Measurements from ENCODE around the gene DBNDD1. TPM values are rescaled to one million over a fixed set of nuclear protein-coding genes. Genes with fewer than 3 reads are reported as not detected.
"Not testable (repeated sequence)": the region's sequence is repeated elsewhere in the genome, so short reads cannot be mapped to it uniquely, and the experiment has no call there.

Gene DBNDD1
- total and polyA plus RNA-seq, 2 experiments from 2014 or later = 63.3 to 90.8 TPM

DNA sequence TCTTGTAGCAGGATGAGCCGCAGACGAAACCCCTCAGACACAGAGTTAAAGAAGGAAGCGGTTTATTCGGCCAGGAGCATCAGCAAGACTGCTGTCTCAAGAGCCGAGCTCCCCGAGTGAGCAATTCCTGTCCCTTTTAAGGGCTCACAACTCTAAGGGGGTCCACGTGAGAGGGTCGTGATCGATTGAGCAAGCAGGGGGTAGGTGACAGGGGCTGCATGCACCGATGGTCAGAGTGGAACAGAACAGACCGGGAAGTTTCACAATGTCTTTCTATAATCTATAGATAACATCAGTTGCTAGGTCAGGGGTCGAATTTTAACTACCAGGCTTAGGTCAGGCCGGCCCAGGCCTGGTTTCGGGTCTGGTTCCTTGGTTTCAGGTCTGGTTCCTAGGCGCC lies 37.3 kb upstream of the DBNDD1 start:
- H3K27me3 ChIP-seq (ENCODE audit: insufficient read depth); H3K4me2 ChIP-seq; H3K9me2 ChIP-seq (ENCODE audit: insufficient read depth); H2AFZ ChIP-seq; H3K27me3 Mint-ChIP-seq (ENCODE audit: insufficient read depth, low read depth, poor library complexity); H3K79me2 ChIP-seq (replicated peaks; ENCODE audit: insufficient read depth); H3K36me3 ChIP-seq (ENCODE audit: insufficient read depth); H3K4me3 ChIP-seq; H4K20me1 ChIP-seq (replicated peaks; ENCODE audit: insufficient read depth); H3F3A ChIP-seq (replicated peaks; ENCODE audit: low read depth); H3K4me1 Mint-ChIP-seq; ATAC-seq; DNase-seq (ENCODE audit: low spot score); H3K27ac ChIP-seq (ENCODE audit: low read depth); H3K27ac Mint-ChIP-seq; H3K4me1 ChIP-seq (ENCODE audit: insufficient read depth); H3K4me3 Mint-ChIP-seq: not testable (repeated sequence)
- H3K36me3 Mint-ChIP-seq (ENCODE audit: low read depth) = peaks cover 18% of the 10 kb centered on the region
- peaks cover 51% of the 10 kb centered on the region for H3K9me3 Mint-ChIP-seq

DNA sequence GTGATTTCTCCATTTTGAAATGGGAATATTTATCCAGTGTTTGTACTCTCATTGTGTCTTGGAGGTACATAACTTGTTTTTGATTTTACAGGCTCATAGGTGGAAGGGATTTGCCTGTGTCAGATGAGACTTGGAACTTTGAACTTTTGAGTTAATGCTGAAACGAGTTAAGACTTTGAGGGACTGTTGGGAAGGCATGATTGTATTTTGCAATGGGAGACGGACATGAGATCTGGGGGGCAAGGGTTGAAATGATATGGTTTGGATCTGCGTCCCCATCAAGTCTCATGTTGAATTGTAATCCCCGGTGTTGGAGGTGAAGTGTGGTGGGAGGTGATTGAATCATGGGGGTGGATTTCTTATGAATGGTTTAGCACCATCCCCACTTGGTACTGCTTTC lies 36.1 kb upstream of the DBNDD1 start:
- peaks cover 18% of the 10 kb centered on the region for H3K36me3 Mint-ChIP-seq (ENCODE audit: low read depth)
- Histone ChIP-seq H3K4me3 (no peak overlapping the region), H3K4me1 (ENCODE audit: insufficient read depth) (no peaks in the 10 kb centered on the region), H4K20me1 (replicated peaks; ENCODE audit: insufficient read depth) (no peaks in the 10 kb centered on the region), H3K27ac (ENCODE audit: low read depth) (no peak overlapping the region), H3K79me2 (replicated peaks; ENCODE audit: insufficient read depth) (no peaks in the 10 kb centered on the region), H3K27me3 (ENCODE audit: insufficient read depth) (no peaks in the 10 kb centered on the region), H3K36me3 (ENCODE audit: insufficient read depth) (no peaks in the 10 kb centered on the region; the same call in 1 of the 2 replicates), H2AFZ (no peak overlapping the region), H3K4me2 (no peak overlapping the region), H3F3A (replicated peaks; ENCODE audit: low read depth) (no peaks in the 10 kb centered on the region), H3K9me2 (ENCODE audit: insufficient read depth) (peaks cover 7% of the 10 kb centered on the region; the same call in 1 of the 2 replicates)
- ATAC-seq (no peak), DNase-seq (ENCODE audit: low spot score) (no peak)
- peaks cover 52% of the 10 kb centered on the region for H3K9me3 Mint-ChIP-seq
- H3K27ac Mint-ChIP-seq = no peak overlapping the region
- no peak overlapping the region; the same call in 2 of the 3 replicates for H3K4me3 Mint-ChIP-seq
- H3K27me3 Mint-ChIP-seq (ENCODE audit: insufficient read depth, low read depth, poor library complexity) = peaks cover 8% of the 10 kb centered on the region
- TF ChIP-seq CREB1 (CRISPR knock-in tag; IDR thresholded peaks at IDR 0.05; ENCODE audit: low read depth) (no peak), EZH2phosphoT487 (IDR thresholded peaks at IDR 0.05; ENCODE audit: unreplicated experiment) (no peak), REST (IDR thresholded peaks at IDR 0.05; ENCODE audit: unreplicated experiment) (no peak), STAT1 (IDR thresholded peaks at IDR 0.05; ENCODE audit: unreplicated experiment) (no peak), ZNF114 (CRISPR knock-in tag; IDR thresholded peaks at IDR 0.05) (no peak)
- peaks cover 2% of the 10 kb centered on the region; the same call in 1 of the 3 replicates for H3K4me1 Mint-ChIP-seq

GRCh38 chr16:90054554-90054953 lies 35.3 kb upstream of the DBNDD1 start:
- H3K9me2 ChIP-seq (ENCODE audit: insufficient read depth) = peaks cover 7% of the 10 kb centered on the region; the same call in 1 of the 2 replicates
- H3K9me3 Mint-ChIP-seq = peaks cover 52% of the 10 kb centered on the region
- DNase-seq (ENCODE audit: low spot score) (no peak), ATAC-seq (no peak)
- no peaks in the 10 kb centered on the region for H3F3A ChIP-seq (replicated peaks; ENCODE audit: low read depth)
- no peak overlapping the region for H2AFZ ChIP-seq
- peaks cover 8% of the 10 kb centered on the region for H3K27me3 Mint-ChIP-seq (ENCODE audit: insufficient read depth, low read depth, poor library complexity)
- no peak overlapping the region for H3K27ac Mint-ChIP-seq
- no peaks in the 10 kb centered on the region for H3K79me2 ChIP-seq (replicated peaks; ENCODE audit: insufficient read depth)
- H3K36me3 ChIP-seq (ENCODE audit: insufficient read depth) = no peaks in the 10 kb centered on the region; the same call in 1 of the 2 replicates
- no peak overlapping the region for H3K4me2 ChIP-seq
- no peaks in the 10 kb centered on the region for H3K4me1 Mint-ChIP-seq
- peaks cover 18% of the 10 kb centered on the region for H3K36me3 Mint-ChIP-seq (ENCODE audit: low read depth)
- no peaks in the 10 kb centered on the region for H4K20me1 ChIP-seq (replicated peaks; ENCODE audit: insufficient read depth)
- no peaks in the 10 kb centered on the region for H3K27me3 ChIP-seq (ENCODE audit: insufficient read depth)
- no peak overlapping the region for H3K4me3 ChIP-seq
- H3K27ac ChIP-seq (ENCODE audit: low read depth) = no peak overlapping the region
- H3K4me3 Mint-ChIP-seq = no peak overlapping the region
- no peaks in the 10 kb centered on the region for H3K4me1 ChIP-seq (ENCODE audit: insufficient read depth)
- TF ChIP-seq POLR2AphosphoS5 (IDR thresholded peaks at IDR 0.05; ENCODE audit: low read depth) (no peak), CREB1 (CRISPR knock-in tag; IDR thresholded peaks at IDR 0.05; ENCODE audit: low read depth) (no peak), ZNF114 (CRISPR knock-in tag; IDR thresholded peaks at IDR 0.05) (no peak), EZH2phosphoT487 (IDR thresholded peaks at IDR 0.05; ENCODE audit: unreplicated experiment) (no peak), ZNF331 (CRISPR knock-in tag; IDR thresholded peaks at IDR 0.05; ENCODE audit: low read depth) (no peak), STAT1 (IDR thresholded peaks at IDR 0.05; ENCODE audit: unreplicated experiment) (no peak), NANOG (IDR thresholded peaks at IDR 0.05; ENCODE audit: borderline replicate concordance) (no peak), REST (IDR thresholded peaks at IDR 0.05; ENCODE audit: unreplicated experiment) (no peak), EZH2 (IDR thresholded peaks at IDR 0.05; ENCODE audit: low read depth, unreplicated experiment) (no peak)
- TF ChIP-seq, protein P1, sequence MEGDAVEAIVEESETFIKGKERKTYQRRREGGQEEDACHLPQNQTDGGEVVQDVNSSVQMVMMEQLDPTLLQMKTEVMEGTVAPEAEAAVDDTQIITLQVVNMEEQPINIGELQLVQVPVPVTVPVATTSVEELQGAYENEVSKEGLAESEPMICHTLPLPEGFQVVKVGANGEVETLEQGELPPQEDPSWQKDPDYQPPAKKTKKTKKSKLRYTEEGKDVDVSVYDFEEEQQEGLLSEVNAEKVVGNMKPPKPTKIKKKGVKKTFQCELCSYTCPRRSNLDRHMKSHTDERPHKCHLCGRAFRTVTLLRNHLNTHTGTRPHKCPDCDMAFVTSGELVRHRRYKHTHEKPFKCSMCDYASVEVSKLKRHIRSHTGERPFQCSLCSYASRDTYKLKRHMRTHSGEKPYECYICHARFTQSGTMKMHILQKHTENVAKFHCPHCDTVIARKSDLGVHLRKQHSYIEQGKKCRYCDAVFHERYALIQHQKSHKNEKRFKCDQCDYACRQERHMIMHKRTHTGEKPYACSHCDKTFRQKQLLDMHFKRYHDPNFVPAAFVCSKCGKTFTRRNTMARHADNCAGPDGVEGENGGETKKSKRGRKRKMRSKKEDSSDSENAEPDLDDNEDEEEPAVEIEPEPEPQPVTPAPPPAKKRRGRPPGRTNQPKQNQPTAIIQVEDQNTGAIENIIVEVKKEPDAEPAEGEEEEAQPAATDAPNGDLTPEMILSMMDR (conservative IDR thresholded peaks at IDR 0.05; ENCODE audit: low read depth in 2 of 2) = no peak
